Omental fat pad (tissue), 4 donors: ENCODE measurements around the gene ACTL9. TPM values are rescaled to one million over a fixed set of nuclear protein-coding genes. Genes with fewer than 3 reads are reported as not detected.
"Not testable (repeated sequence)": the region's sequence is repeated elsewhere in the genome, so short reads cannot be mapped to it uniquely, and the experiment has no call there.

ENCODE experiments used
- ATAC-seq: fragments of 150-250 bp; one replicate; pipeline ENCODE4 v1.9.1; 2016; ENCODE audit warnings: mild to moderate bottlenecking, moderate library complexity; ENCODE audit not compliant: low FRiP score
- DNase-seq: peaks from one replicate; pipeline ENCODE4 v3.0.0-alpha.2; 2019; ENCODE audit warnings: low spot score
- total RNA-seq, 4 donors: library from RNA; depleted of rRNA; stranded (reverse); fragments of >200 nt; gene quantifications; one replicate each; pipeline ENCODE4 v1.1.0, GENCODE V29; 2016
- TF ChIP-seq, protein P1 (sequence below), 3 donors: fragments of 450-650 bp; IDR thresholded peaks; one replicate each; pipeline ENCODE4 v1.5.1; 2016 to 2017; ENCODE audit warnings: antibody characterized with exemption in 3 of 3, mild to moderate bottlenecking in 3 of 3, moderate library complexity in 2 of 3

The ACTL9 gene, protein sequence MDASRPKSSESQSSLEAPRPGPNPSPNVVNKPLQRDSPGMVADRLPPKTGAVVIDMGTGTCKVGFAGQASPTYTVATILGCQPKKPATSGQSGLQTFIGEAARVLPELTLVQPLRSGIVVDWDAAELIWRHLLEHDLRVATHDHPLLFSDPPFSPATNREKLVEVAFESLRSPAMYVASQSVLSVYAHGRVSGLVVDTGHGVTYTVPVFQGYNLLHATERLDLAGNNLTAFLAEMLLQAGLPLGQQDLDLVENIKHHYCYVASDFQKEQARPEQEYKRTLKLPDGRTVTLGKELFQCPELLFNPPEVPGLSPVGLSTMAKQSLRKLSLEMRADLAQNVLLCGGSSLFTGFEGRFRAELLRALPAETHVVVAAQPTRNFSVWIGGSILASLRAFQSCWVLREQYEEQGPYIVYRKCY
- not detected for total RNA-seq

DNA sequence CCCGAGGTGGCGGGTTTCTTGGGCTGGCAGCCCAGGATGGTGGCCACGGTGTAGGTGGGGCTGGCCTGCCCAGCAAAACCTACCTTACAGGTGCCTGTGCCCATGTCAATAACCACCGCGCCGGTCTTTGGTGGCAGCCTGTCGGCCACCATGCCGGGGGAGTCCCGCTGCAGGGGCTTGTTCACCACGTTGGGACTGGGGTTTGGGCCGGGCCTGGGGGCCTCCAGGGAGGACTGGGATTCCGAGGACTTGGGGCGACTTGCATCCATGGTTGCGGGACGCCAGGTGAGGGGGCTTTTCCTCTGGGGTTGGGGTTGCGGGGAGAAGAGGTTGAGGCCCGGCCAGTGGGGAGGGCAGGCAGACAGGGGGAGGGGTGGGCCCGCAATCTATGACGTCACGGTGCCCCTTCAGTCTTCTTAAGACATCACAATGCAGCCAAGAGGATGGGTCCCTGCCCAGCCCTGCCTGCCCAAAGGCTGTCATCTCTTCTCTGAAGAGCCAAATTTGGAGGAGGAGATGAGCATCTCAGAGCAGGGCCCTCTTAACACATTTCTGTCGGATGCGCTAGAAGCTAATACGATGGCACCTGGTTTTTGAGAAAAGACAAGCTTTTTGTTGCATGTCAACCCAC, at the start of gene ACTL9:
Gene ACTL9, minus strand, starts transcription at position 363 of the 631 bp plus-strand sequence. Its CDS starts 94 bp downstream, at position 269.
- no peak for ATAC-seq
- no peak for DNase-seq
- TF ChIP-seq, protein P1, sequence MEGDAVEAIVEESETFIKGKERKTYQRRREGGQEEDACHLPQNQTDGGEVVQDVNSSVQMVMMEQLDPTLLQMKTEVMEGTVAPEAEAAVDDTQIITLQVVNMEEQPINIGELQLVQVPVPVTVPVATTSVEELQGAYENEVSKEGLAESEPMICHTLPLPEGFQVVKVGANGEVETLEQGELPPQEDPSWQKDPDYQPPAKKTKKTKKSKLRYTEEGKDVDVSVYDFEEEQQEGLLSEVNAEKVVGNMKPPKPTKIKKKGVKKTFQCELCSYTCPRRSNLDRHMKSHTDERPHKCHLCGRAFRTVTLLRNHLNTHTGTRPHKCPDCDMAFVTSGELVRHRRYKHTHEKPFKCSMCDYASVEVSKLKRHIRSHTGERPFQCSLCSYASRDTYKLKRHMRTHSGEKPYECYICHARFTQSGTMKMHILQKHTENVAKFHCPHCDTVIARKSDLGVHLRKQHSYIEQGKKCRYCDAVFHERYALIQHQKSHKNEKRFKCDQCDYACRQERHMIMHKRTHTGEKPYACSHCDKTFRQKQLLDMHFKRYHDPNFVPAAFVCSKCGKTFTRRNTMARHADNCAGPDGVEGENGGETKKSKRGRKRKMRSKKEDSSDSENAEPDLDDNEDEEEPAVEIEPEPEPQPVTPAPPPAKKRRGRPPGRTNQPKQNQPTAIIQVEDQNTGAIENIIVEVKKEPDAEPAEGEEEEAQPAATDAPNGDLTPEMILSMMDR (IDR thresholded peaks at IDR 0.05), result no peak

DNA sequence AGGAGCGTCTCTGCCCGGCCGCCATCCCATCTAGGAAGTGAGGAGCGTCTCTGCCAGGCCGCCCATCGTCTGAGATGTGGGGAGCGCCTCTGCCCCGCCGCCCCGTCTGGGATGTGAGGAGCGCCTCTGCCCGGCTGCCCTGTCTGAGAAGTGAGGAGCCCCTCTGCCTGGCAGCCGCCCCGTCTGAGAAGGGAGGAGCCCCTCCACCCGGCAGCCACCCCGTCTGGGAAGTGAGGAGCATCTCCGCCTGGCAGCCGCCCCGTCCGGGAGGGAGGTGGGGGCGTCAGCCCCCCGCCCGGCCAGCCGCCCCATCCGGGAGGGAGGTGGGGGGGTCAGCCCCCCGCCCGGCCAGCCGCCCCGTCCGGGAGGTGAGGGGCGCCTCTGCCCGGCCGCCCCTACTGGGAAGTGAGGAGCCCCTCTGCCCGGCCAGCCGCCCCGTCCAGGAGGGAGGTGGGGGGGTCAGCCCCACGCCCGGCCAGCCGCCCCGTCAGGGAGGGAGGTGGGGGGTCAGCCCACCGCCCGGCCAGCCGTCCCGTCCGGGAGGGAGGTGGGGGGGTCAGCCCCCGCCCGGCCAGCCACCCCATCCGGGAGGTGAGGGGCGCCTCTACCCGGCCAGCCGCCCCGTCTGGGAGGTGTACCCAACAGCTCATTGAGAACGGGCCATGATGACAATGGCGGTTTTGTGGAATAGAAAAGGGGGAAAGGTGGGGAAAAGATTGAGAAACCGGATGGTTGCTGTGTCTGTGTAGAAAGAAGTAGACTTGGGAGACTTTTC, 40.9 kb upstream of the ACTL9 start:
- not testable (repeated sequence) for DNase-seq, ATAC-seq

DNA sequence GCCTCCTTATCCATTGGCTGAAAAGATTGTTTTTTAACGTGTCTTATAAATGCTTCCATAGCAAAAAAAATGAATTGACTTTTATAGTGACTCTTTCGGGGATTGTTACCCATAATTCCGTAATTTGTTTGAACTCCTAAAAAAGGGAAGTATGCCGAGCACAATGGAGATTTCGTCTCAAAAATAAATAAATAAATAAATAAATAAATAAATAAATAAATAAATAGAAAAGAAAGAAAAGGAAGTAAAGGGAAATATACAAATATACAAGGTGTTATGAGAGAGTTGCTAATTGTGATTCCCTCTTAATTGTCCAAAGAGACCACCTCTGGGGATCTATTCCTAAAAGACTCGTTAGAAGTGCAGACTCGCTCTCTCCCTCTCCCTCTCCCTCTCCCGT, 39.8 kb upstream of the ACTL9 start:
- no peak for DNase-seq
- ATAC-seq, result no peak
- TF ChIP-seq, protein P1 (IDR thresholded peaks at IDR 0.05), result no peak

DNA sequence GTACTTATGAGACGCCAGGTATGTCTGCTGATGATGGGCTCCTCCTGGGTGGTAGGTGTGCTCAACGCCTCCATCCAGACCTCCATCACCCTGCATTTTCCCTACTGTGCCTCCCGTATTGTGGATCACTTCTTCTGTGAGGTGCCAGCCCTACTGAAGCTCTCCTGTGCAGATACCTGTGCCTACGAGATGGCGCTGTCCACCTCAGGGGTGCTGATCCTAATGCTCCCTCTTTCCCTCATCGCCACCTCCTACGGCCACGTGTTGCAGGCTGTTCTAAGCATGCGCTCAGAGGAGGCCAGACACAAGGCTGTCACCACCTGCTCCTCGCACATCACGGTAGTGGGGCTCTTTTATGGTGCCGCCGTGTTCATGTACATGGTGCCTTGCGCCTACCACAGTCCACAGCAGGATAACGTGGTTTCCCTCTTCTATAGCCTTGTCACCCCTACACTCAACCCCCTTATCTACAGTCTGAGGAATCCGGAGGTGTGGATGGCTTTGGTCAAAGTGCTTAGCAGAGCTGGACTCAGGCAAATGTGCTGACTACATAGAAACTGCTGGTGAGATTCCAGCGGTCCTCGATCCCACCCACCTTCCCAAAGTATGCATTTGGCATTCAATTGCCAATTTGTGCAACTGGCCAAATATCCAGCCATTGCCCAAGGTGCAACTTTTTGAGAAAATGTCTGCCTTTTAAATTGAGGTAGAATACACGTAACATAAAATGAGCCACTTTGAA, 33.0 kb upstream of the ACTL9 start:
- DNase-seq, result no peak
- TF ChIP-seq, protein P1 (IDR thresholded peaks at IDR 0.05), result no peak
- ATAC-seq, result no peak

DNA sequence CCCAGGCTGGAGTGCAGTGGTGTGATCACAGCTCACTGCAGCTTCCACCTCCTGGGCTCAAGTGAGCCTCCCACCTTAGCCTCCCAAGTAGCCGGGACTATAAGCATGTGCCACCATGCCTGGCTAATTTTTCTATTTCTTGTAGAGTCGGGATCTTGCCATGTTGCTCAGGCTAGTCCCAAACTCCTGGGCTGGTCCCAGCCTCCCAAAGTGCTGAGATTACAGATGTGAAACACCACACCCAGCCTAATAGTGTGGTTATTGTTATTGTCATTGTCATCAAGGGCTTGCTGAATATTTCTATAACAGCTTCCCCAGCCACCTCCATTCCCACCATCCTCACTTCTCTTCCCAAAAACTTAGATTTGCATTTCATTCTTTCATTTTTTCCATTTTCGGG, 25.7 kb upstream of the ACTL9 start:
- ATAC-seq (no peak), DNase-seq (no peak)
- TF ChIP-seq, protein P1 (IDR thresholded peaks at IDR 0.05), result no peak

DNA sequence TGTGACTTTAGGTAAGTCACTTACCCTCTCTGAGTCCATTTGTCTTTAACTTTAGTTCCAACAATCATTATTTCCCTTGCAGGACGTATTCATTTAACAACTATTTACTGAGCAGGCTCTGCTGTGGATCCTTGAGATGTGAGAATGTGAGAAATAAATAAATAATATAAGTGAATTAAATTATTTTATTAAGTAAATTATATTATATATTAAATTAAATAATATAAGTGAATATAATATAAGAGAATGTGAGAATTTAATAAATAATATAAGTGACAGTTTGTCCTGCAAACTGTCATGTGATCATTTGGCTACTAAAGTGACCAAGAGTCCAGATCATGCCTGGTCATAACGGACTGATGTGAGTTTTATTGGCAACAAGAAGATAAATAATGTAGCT, 23.4 kb upstream of the ACTL9 start:
- no peak for DNase-seq
- ATAC-seq, result no peak
- TF ChIP-seq, protein P1 (IDR thresholded peaks at IDR 0.05), result no peak

DNA sequence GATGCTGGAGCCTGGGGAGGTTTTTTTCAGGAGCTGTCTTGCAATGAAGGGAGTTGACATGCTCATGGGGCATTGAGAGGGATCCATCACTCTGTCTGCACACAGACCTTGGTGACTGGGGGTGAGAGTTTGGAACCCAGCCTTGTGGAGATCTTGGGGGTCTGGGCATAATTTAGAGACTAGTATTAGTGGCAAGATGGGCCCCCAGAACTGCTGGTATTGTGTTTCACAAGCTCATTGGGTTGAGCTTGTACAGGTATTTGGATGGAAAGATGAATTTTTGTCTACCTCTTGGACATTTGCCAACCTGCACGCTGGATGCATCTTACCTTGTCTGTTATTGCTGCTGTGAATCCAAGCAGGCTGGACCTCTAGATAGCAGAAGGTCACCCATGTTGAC, 22.7 kb upstream of the ACTL9 start, which contains the start of gene OR2Z1:
Gene OR2Z1, plus strand, starts transcription at position 301 of the 400 bp plus-strand sequence. CDS start 9,395 bp downstream, outside the sequence.
- ATAC-seq (no peak), DNase-seq (no peak)
- TF ChIP-seq, protein P1 (IDR thresholded peaks at IDR 0.05), result no peak

DNA sequence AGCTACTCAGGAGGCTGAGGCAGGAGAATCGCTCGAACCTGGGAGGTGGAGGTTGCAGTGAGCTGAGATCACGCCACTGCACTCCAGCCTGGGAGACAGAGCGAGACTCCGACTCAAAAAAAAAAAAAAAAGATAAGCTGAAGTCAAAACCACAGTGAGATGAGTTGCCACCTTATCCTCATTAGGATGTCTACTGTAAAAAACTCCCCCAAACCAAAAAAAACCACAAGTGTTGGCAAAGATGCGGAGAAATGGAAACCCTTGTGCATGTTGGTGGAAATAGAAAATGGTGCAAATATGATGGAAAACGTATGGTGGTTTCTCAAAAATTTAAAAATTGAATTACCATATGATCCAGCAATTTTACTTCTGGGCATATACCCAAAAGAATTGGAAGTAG, 11.7 kb upstream of the ACTL9 start:
- DNase-seq, ATAC-seq: not testable (repeated sequence)
